IPS-11a (cell line): ENCODE measurements around the gene CELA1.
"Not testable (repeated sequence)": the region's sequence is repeated elsewhere in the genome, so short reads cannot be mapped to it uniquely, and the experiment has no call there.

Source experiments
- H3K4me3 ChIP-seq: one replicate; pipeline ENCODE4 v1.5.1; 2013; ENCODE audit warnings: low read depth, low read length, control low read depth

The CELA1 gene

GRCh38 chr12:51320695-51321320 is 25.7 kb downstream of the CELA1 start:
- H3K4me3 ChIP-seq, result no peak overlapping the region

GRCh38 chr12:51320311-51320694 is 26.2 kb downstream of the CELA1 start:
- H3K4me3 ChIP-seq, result no peak overlapping the region

GRCh38 chr12:51318846-51319599 is 27.5 kb downstream of the CELA1 start:
- H3K4me3 ChIP-seq, result no peak overlapping the region

- H3K4me3 ChIP-seq, result not testable (repeated sequence)
Observed at GRCh38 chr12:51318057-51318806, 28.2 kb downstream of the CELA1 start.

GRCh38 chr12:51311389-51311788 is 35.1 kb downstream of the CELA1 start:
- no peak overlapping the region for H3K4me3 ChIP-seq

- H3K4me3 ChIP-seq, result no peak overlapping the region
Observed at GRCh38 chr12:51307655-51308593, 38.6 kb downstream of the CELA1 start.

- H3K4me3 ChIP-seq, result no peak overlapping the region
Observed at GRCh38 chr12:51306507-51306906, 40.0 kb downstream of the CELA1 start.

- not testable (repeated sequence) for H3K4me3 ChIP-seq
Observed at GRCh38 chr12:51300768-51301167, 45.7 kb downstream of the CELA1 start.

- no peak overlapping the region for H3K4me3 ChIP-seq
Observed at GRCh38 chr12:51295651-51296050, 50.8 kb downstream of the CELA1 start.

- not testable (repeated sequence) for H3K4me3 ChIP-seq
Observed at GRCh38 chr12:51294097-51294496, 52.4 kb downstream of the CELA1 start.

- no peak overlapping the region for H3K4me3 ChIP-seq
Observed at GRCh38 chr12:51293696-51294095, 52.8 kb downstream of the CELA1 start.

GRCh38 chr12:51291603-51292513 is 54.6 kb downstream of the CELA1 start:
- not testable (repeated sequence) for H3K4me3 ChIP-seq

GRCh38 chr12:51285843-51286242 is 60.6 kb downstream of the CELA1 start:
- H3K4me3 ChIP-seq, result no peak overlapping the region

- no peak overlapping the region for H3K4me3 ChIP-seq
Observed at GRCh38 chr12:51281202-51281924, 65.1 kb downstream of the CELA1 start.
